ENCODE measurements around the gene TRIM49D2. TPM values are rescaled to one million over a fixed set of nuclear protein-coding genes. Genes with fewer than 3 reads are reported as not detected.
"Not testable (repeated sequence)": the region's sequence is repeated elsewhere in the genome, so short reads cannot be mapped to it uniquely, and the experiment has no call there.

The TRIM49D2 gene, protein sequence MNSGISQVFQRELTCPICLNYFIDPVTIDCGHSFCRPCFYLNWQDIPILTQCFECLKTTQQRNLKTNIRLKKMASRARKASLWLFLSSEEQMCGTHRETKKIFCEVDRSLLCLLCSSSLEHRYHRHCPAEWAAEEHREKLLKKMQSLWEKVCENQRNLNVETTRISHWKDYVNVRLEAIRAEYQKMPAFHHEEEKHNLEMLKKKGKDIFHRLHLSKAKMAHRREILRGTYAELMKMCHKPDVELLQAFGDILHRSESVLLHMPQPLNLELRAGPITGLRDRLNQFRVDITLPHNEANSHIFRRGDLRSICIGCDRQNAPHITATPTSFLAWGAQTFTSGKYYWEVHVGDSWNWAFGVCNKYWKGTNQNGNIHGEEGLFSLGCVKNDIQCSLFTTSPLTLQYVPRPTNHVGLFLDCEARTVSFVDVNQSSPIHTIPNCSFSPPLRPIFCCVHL
- total RNA-seq, result not detected

DNA sequence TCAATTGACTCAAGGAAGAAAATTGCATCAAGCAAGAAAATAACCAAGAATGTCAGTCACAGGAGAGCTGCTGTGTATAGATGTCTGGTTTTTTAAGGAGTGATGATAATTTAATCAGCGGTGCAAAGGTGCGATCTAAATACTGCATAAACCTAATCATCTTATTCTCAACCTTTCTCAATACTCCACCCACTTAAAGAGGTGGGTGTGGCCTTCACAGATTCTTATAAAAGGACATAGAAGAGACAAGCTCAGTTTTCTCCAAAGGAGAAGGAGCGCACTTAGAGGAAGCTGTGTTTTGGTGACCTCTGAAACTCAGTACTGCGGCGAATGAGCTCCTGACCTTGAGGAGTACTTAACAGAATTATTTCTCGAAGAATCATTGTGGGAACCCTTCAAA, at the start of gene TRIM49D2:
TRIM49D2 (plus strand) TSS at position 301 of the 400 bp plus-strand sequence. CDS start 2,698 bp downstream, outside the sequence.
- POLR2A ChIA-PET, CTCF ChIA-PET: not testable (repeated sequence)

DNA sequence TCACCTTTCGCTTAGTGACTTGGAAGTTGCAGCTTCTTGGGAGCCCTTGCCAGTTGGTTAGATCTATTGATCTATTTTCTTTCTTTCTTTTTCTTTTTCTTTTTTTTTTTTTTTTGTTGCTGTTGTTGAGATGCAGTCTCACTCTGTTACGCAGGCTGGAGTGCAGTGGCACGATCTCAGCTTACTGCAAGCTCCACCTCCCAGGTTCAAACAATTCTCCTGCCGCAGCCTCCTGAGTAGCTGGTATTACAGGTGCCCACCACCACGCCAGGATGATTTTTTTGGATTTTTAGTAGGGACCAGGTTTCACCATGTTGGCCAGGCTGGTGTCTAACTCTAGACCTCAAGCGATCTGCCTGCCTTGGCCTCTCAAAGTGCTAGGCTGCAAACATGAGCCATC, 46.4 kb upstream of the TRIM49D2 start:
- POLR2A ChIA-PET, CTCF ChIA-PET: not testable (repeated sequence)

DNA sequence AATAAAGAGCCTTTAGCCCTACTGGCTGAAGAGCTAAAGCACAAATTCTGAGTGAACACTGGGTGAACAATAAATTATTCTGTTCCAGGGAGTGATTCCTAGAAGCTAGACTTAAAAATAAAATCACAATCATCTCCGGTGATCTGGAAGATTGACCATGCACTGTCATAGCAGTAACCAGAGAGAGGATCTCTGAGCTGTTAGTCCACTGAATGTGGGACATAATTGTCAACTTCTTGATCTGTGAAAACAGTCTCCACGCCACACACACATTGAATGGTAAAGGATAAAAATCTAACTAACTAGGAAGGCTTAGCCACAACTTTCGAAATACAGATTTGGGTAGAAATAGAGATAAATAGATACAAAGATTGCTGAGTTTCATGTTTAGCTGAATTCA, 30.6 kb upstream of the TRIM49D2 start:
- POLR2A ChIA-PET, CTCF ChIA-PET: not testable (repeated sequence)

DNA sequence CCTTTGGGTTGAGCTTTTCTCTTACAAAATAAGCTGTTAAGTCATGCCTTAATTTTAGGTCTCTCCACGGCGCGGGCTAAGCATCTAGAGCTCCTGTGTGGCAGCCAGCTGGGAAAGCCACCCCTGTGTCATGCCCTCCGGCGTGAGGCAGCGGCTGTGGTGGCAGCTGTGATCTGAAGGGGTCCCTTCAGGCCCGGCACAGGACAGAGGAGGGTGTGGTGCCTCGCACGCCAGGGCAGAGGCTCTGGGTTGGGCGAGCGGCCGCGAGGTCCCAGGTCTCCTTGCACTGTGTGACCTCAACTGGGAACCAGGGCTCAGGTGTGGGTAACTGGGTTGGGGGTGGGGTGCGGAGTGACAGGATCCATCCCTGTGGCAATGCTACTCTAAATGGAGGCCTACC, 23.1 kb upstream of the TRIM49D2 start:
- CTCF ChIA-PET, POLR2A ChIA-PET: not testable (repeated sequence)

DNA sequence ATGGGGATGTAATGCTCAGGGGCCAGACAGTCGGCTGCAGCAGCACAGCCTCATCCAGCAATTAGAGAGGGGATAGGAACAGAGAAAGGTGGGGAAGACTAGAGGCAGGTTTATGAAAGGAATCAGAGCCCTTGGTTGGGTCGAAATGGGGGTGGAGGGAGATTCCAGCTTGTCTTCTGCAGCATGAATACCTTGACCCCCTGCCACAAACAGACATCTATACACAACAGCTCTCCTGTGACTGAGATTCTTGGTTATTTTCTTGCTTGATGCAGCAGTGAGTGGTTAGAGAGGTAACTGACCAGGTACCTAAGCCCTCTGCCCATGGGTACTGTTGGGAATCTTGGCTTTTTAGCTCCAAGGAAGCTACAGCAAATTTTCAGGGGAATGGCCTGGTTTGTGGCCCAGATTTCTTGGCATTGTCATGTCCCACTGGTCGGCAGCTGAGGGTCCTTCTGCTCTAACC, 1.6 kb upstream of the TRIM49D2 start, which contains the start of gene TRIM49D1:
TRIM49D1 (minus strand) TSS at position 51 of the 466 bp plus-strand sequence. CDS start 4,535 bp downstream, outside the sequence.
- ChIA-PET POLR2A (no interaction called here), CTCF (no interaction called here)

DNA sequence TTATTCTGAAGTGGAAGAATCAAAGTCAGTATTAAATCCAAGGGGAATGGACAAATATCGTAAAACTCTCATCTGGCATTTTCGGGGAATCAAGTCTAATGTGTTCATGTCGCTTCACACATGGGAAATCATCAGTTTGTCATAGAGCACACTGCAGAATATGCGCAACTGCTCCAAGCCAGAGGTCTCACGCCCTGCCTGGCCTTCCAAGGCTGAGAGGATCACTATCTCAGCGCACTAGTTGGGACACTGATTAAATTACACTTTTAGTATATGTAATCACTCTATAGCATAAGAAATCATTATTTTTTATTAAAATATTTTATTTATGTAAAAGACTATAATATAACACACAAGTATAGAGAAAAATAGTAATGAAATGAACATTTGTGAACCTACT, 37.0 kb downstream of the TRIM49D2 start:
- POLR2A ChIA-PET, CTCF ChIA-PET: not testable (repeated sequence)

DNA sequence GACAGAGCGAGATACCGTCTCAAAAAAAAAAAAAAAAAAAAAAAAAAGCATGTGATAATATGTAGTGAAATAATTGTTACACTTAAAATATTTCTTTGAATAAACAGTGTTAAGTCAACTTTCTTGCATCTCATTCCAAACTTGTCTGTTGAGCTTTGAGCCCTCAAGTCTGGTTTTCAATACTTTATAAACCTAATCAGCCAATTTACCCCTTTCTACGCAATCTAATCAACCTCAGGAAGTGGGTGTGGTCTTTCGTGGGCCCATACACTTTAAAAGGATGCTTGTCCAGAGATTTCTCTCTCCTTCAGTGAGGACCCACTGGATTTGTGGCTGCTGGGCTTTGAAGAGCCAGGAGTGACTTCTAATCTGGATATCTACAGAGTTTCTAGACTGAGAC, 41.9 kb downstream of the TRIM49D2 start, which contains the start of gene TRIM64:
TRIM64 (plus strand) TSS at position 301 of the 400 bp plus-strand sequence. CDS start 2,467 bp downstream, outside the sequence.
- POLR2A ChIA-PET, CTCF ChIA-PET: not testable (repeated sequence)

Other genes with a start within 250 kb of the TRIM49D2 start
- not detected for gene TRIM77, start 213.8 kb upstream of the TRIM49D2 start, total RNA-seq
- not detected for gene TRIM49, start 115.5 kb upstream of the TRIM49D2 start, total RNA-seq
- gene TRIM64B, start 45.6 kb upstream of the TRIM49D2 start, total RNA-seq, result not detected
- not detected for gene TRIM49D1, start 1.8 kb upstream of the TRIM49D2 start, total RNA-seq
- gene TRIM64, start 42.0 kb downstream of the TRIM49D2 start, total RNA-seq, result not detected
- gene TRIM49C, start 107.0 kb downstream of the TRIM49D2 start, total RNA-seq, result not detected
- not detected for gene UBTFL1, start 161.9 kb downstream of the TRIM49D2 start, total RNA-seq
- not detected for gene NAALAD2, start 210.6 kb downstream of the TRIM49D2 start, total RNA-seq